Measurements from ENCODE around the gene LRRC59.

DNA sequence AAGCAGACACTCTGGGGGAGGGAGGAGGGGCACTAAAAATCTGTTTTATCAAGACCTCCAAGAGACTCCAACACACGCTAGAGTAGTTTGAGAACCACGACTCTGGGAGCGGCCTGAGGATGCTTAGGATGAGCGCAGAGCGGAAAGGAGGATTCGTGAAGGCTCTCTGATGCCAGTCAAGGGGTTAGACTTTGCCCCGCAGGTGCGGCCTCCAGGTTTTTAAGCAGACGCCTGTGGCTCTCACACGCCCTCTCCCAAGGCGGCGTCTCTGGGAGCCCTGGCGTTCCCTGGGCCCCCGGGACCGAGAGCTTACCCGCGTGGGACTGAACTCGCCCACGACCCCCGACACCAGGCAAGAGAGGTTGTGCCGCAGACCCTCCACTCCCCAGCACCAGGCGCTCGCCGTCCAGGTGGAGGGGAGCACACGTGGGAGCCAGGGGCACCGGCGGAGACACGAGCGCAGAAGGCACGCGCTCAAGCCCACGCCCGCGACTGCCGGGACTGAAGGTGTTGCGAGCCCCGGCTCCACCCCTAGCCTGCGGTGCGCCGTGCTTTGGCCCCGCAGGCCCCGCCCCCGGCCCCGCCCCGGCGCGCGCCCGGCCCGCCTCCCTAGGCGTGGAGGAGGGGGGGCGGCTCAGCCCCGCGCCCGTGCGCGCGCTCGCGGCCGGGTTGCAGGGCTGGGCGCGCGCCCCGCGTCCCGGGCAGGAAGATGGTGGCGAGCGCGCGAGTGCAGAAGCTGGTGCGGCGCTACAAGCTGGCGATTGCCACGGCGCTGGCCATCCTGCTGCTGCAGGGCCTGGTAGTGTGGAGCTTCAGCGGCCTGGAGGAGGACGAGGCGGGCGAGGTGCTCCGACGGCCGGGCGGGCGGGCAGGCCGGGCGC, 51.7 kb downstream of the LRRC59 start, which contains the start of gene XYLT2:
- TF ChIP-seq EZH2 (IDR thresholded peaks at IDR 0.05; ENCODE audit: borderline replicate concordance, insufficient read depth, low read depth, low read length, poor library complexity, severe bottlenecking) (no peak), CTCF (IDR thresholded peaks at IDR 0.05) (no peak)

Measured in B cell (primary cell).